ENCODE measurements around the gene ABCB6. TPM values are rescaled to one million over a fixed set of nuclear protein-coding genes. Genes with fewer than 3 reads are reported as not detected.

The ABCB6 gene
- total RNA-seq, 4 donors from 2014 or later = 17.4 to 27.3 (median 19.6) TPM

DNA sequence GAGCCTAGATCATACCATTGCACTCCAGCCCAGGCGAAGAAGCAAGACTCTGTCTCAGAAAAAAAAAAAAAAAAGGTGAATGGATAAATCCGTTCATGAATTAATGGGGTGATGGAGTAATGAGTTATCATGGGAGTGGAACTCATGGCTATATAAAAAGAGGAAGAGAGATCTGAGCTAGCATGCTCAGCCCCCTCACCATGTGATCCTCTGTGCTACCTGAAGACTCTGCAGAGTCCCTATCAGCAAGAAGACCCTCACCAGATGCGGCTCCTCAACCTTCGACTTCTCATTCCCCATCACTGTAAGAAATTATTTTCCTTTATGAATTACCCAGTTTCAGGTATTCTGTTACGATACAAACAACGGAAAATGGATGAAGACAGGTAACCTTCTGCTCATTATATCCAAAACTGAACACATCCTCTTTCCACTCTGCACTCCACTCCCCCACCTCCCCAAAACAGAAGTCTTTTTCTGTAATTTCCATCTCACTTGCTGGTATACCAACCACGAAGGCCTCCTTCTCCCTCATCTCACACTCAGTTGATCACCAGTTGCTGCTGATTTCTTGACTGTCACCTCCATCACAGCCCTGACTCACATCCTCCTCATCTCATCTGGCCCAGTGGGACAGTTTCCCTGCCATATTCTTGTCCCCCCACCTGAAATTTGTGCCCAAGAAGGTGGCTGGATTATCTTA lies 31.9 kb downstream of the ABCB6 start:
- Histone ChIP-seq H3K27me3 (no peaks in the 10 kb centered on the region), H3K9me3 (no peaks in the 10 kb centered on the region), H3K4me1 (no peaks in the 10 kb centered on the region), H3K4me3 (no peak overlapping the region), H3K27ac (replicated peaks in 1 of 4) (no peak overlapping the region), H3K36me3 (peaks cover 24 to 37% (median 29%) of the 10 kb centered on the region in 4 donors)
- 92% methylated on average over 7 of the region's 7 CpGs for WGBS
- intact Hi-C loops (cut with DNase I) = no loop called here
- TF ChIP-seq, protein P1, sequence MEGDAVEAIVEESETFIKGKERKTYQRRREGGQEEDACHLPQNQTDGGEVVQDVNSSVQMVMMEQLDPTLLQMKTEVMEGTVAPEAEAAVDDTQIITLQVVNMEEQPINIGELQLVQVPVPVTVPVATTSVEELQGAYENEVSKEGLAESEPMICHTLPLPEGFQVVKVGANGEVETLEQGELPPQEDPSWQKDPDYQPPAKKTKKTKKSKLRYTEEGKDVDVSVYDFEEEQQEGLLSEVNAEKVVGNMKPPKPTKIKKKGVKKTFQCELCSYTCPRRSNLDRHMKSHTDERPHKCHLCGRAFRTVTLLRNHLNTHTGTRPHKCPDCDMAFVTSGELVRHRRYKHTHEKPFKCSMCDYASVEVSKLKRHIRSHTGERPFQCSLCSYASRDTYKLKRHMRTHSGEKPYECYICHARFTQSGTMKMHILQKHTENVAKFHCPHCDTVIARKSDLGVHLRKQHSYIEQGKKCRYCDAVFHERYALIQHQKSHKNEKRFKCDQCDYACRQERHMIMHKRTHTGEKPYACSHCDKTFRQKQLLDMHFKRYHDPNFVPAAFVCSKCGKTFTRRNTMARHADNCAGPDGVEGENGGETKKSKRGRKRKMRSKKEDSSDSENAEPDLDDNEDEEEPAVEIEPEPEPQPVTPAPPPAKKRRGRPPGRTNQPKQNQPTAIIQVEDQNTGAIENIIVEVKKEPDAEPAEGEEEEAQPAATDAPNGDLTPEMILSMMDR (IDR thresholded peaks at IDR 0.05) = no peak
- TF ChIP-seq EP300 (IDR thresholded peaks at IDR 0.05) (no peak), POLR2A (IDR thresholded peaks at IDR 0.05; ENCODE audit: low read depth) (no peak), POLR2AphosphoS5 (IDR thresholded peaks at IDR 0.05) (no peak)
- DNase-seq (ENCODE audit: extremely low spot score) = no peak

DNA sequence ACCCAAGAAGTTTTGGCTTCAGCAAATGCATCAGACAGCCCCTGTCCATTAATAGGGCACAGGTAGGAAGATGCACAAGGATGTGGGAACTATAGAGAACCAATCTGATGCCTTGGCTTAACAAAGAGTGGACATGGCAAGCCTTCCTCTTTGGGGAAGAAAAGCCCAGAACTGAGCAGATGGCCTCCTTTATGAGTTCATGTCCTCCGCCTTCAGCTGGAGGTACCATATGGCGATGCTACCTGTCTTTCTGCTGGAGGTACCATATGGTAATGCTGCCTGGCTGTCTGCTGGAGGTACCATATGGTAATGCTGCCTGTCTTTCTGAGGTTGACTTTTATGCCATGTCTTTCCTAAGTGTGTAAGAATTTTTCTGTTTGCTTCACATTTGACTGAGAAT lies 34.6 kb downstream of the ABCB6 start:
- DNase-seq (ENCODE audit: extremely low spot score) = no peak
- Histone ChIP-seq H3K27me3 (no peaks in the 10 kb centered on the region), H3K4me3 (no peak overlapping the region), H3K36me3 (peaks cover 49 to 62% (median 54%) of the 10 kb centered on the region in 4 donors), H3K9me3 (no peaks in the 10 kb centered on the region), H3K4me1 (peaks cover 6 to 20% (median 10%) of the 10 kb centered on the region in 4 donors), H3K27ac (replicated peaks in 1 of 4) (no peak overlapping the region)
- WGBS = 95% methylated on average over 2 of the region's 2 CpGs
- intact Hi-C loops (cut with DNase I) = no loop called here
- TF ChIP-seq POLR2AphosphoS5 (IDR thresholded peaks at IDR 0.05) (no peak), EP300 (IDR thresholded peaks at IDR 0.05) (no peak), POLR2A (IDR thresholded peaks at IDR 0.05; ENCODE audit: low read depth) (no peak)
- TF ChIP-seq, protein P1 (IDR thresholded peaks at IDR 0.05) = no peak

DNA sequence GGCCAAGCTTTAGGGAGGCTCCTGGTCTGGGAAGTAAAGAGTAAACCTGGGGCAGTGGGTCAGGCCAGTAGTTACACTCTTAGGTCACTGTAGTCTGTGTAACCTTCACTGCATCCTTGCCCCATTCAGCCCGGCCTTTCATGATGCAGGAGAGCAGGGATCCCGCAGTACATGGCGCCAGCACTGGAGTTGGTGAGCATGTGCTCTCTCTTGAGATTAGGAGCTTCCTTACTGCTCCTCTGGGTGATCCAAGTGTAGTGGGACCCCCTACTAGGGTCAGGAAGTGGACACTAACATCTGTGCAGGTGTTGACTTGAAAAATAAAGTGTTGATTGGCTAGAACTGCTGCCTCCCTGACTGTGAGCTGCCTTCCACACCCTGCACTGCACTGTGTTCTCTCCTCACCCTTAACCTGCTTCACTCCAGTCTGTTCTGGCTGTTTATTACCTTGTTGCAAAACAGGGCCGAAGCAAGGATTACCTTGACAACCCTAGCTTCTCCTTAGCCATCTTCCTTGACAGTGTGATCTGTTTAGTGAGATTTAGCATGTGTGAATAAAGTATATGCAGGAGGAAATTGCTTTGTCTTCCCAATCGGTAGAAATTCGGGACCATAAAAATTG lies 35.5 kb downstream of the ABCB6 start:
- H3K36me3 ChIP-seq = peaks cover 49 to 62% (median 54%) of the 10 kb centered on the region in 4 donors
- peak; percentile 78 for DNase-seq (ENCODE audit: extremely low spot score)
- no peaks in the 10 kb centered on the region for H3K9me3 ChIP-seq
- 94% methylated on average over 6 of the region's 6 CpGs for WGBS
- H3K27ac ChIP-seq (replicated peaks in 1 of 4) = no peak overlapping the region
- H3K27me3 ChIP-seq = no peaks in the 10 kb centered on the region
- H3K4me1 ChIP-seq = peaks cover 12 to 27% (median 17%) of the 10 kb centered on the region in 4 donors
- no peak for TF ChIP-seq EP300 (IDR thresholded peaks at IDR 0.05)
- no peak for TF ChIP-seq POLR2AphosphoS5 (IDR thresholded peaks at IDR 0.05)
- no peak for TF ChIP-seq POLR2A (IDR thresholded peaks at IDR 0.05; ENCODE audit: low read depth)
- TF ChIP-seq, protein P1 (IDR thresholded peaks at IDR 0.05) = no peak
- no peak overlapping the region for H3K4me3 ChIP-seq
- intact Hi-C loops (cut with DNase I) = no loop called here

DNA sequence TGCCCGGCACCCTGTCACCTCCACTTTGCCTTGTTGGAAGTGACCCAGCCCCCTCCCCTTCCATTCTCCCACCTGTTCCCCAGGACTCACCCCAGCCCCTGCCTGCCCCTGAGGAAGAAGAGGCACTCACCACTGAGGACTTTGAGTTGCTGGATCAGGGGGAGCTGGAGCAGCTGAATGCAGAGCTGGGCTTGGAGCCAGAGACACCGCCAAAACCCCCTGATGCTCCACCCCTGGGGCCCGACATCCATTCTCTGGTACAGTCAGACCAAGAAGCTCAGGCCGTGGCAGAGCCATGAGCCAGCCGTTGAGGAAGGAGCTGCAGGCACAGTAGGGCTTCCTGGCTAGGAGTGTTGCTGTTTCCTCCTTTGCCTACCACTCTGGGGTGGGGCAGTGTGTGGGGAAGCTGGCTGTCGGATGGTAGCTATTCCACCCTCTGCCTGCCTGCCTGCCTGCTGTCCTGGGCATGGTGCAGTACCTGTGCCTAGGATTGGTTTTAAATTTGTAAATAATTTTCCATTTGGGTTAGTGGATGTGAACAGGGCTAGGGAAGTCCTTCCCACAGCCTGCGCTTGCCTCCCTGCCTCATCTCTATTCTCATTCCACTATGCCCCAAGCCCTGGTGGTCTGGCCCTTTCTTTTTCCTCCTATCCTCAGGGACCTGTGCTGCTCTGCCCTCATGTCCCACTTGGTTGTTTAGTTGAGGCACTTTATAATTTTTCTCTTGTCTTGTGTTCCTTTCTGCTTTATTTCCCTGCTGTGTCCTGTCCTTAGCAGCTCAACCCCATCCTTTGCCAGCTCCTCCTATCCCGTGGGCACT lies 36.2 kb downstream of the ABCB6 start:
- intact Hi-C loops (cut with DNase I) = no loop called here
- Histone ChIP-seq H3K36me3 (peaks cover 49 to 62% (median 54%) of the 10 kb centered on the region in 4 donors), H3K9me3 (no peaks in the 10 kb centered on the region), H3K4me3 (no peak overlapping the region), H3K4me1 (peaks cover 12 to 27% (median 17%) of the 10 kb centered on the region in 4 donors), H3K27ac (replicated peaks in 1 of 4) (no peak overlapping the region), H3K27me3 (no peaks in the 10 kb centered on the region)
- 67% methylated on average over 4 of the region's 8 CpGs for WGBS
- DNase-seq (ENCODE audit: extremely low spot score) = peak; percentile 64
- TF ChIP-seq EP300 (IDR thresholded peaks at IDR 0.05) (no peak), POLR2A (IDR thresholded peaks at IDR 0.05; ENCODE audit: low read depth) (no peak), POLR2AphosphoS5 (IDR thresholded peaks at IDR 0.05) (no peak)
- TF ChIP-seq, protein P1 (IDR thresholded peaks at IDR 0.05) = no peak

Data from esophagus muscularis mucosa (tissue), 4 donors.